HG02798 (cell line): ENCODE measurements around the gene DYNC1LI1.

Experiments used
- ATAC-seq: cut with Tn5 transposase; IDR thresholded peaks from one replicate; pipeline ENCODE4 v1.9.1; 2021; ENCODE audit warnings: mild to moderate bottlenecking; ENCODE audit not compliant: unreplicated experiment, poor library complexity

The DYNC1LI1 gene

GRCh38 chr3:32570421-32571191 lies at the start of gene DYNC1LI1:
TSS of gene DYNC1LI1 (minus strand) at chr3:32570858. CDS start at chr3:32570770, 88 bp downstream.
- ATAC-seq, result peak; percentile 88

DNA sequence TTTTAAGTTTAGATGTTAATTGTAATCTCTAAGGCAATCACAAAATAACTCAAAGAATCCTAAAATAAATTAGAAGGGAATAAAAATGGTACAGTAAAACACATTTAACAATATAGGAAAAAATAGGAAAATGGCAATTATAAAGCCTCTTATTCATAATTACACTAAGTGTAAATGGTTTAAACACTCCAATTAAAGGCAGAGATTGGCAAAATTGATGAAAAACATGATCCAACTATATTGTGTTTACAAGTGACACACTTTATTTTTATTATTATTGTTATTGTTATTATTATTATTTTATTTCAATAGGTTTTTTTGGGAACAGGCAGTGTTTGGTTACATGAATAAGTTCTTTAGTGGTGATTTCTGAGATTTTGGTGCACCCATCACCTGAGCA lies 48.7 kb upstream of the DYNC1LI1 start:
- no peak for ATAC-seq

DNA sequence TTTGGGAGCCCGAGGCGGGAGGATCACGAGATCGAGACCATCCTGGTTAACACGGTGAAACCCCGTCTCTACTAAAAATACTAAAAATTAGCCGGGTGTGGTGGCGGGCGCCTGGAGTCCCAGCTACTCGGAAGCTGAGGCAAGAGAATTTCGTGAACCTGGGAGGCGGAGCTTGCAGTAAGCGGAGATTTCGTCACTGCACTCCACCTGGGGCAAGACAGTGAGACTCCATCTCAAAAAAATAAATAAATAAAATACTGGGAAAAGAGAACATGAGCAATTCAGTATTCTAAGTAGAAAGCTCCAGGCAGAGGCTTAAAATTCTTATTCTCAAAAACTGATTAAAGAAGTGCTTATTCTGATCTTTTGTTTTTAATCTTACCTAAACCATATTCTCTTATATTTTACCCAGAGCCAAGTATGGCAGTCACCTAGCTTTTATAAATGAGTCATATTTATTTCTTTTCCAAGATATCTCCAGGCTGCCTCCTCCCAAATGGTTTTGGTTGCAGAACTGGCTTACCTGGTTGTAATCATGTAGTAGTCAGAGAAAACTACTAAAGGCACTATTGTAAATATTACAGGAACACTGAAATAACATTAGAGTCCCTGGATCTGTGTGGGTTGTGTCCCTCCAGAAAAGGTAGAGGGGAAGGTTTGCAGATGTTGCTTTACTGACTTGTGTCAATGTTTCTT lies 45.8 kb upstream of the DYNC1LI1 start:
- ATAC-seq, result no peak

GRCh38 chr3:32614956-32615355 lies 44.3 kb upstream of the DYNC1LI1 start:
- no peak for ATAC-seq

DNA sequence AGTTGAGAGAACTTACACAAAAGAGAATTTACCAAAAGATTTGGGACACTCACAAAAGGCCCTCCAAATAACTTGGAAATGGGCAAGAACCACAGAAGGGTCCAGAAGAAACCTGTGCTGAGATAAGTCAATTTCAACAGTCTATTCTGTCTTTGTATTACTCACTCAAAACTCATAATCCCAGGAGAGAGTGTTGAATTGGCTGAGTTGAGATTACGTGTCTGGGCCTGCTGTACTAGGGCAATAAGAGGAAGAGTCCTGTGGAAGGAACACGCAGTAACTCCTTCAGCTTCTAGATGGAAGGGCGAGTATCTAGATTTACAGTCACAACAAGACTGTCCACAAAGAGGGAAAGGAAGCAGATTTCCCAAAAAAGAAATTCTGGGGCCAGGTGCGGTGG lies 42.5 kb upstream of the DYNC1LI1 start:
- ATAC-seq, result no peak

- no peak for ATAC-seq
Measured at GRCh38 chr3:32612547-32612946, 41.9 kb upstream of the DYNC1LI1 start.

- no peak for ATAC-seq
Measured at GRCh38 chr3:32607522-32607921, 36.9 kb upstream of the DYNC1LI1 start.

GRCh38 chr3:32606960-32607359 lies 36.3 kb upstream of the DYNC1LI1 start:
- no peak for ATAC-seq

- no peak for ATAC-seq
Measured at GRCh38 chr3:32606277-32606676, 35.6 kb upstream of the DYNC1LI1 start.

DNA sequence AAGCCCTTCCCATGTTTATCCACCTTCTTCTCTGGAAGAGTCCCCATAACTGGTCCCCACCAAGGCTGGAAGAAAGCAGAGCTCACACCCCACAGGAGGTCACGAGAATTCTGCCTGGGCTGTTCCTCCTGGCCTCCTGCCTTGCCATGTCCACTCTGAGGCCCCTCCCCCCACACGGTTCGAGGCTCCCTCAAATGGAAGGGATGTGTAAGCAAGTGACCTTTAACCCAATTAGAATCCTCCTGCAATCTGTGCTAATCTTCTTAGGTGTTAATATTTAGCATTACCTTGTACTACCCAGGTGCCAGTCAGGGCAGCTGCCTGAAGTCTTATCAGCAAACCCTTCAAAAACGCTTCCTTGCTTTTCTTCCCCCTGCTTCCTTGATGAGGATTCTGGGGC lies 32.4 kb upstream of the DYNC1LI1 start:
- ATAC-seq, result no peak

DNA sequence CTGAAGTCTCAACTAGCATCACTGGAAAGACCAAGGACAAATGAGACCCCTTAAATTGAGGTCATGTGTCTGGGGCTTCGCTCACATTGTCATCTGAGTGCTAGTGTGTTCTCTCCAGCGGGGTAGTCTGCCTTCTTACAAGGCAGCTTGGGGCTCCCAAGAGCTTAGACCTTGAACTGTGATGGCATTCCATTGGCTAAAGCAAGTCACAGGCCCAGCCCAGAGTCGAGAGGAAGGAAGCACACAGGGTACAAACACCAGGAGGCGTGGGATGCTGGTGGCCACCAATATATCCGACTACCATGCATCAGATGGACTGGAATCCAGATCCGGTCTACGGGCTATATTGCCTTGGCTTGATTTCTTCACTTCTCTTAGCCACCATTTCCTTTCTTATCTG lies 31.5 kb upstream of the DYNC1LI1 start:
- no peak for ATAC-seq

- no peak for ATAC-seq
Measured at GRCh38 chr3:32601722-32602121, 31.1 kb upstream of the DYNC1LI1 start.

DNA sequence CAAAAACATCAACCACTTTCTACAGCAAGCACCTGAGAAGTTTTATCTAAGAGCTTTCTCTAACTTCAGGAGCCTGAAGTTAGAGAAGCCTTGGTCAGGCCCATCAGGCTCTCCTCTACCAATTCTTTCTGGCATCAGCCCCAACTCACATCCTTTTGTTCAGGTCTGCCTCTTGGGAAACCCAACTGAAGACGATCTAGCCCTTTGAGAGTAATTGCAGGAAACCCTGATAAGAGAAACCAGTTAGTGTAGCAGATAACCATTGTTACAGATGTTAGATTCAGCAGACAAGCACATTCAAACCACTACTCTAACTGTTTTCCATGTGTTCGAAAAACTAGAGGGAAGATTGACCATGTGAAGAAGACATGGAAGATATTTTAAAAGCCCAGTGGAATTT lies 27.0 kb upstream of the DYNC1LI1 start:
- ATAC-seq, result no peak

DNA sequence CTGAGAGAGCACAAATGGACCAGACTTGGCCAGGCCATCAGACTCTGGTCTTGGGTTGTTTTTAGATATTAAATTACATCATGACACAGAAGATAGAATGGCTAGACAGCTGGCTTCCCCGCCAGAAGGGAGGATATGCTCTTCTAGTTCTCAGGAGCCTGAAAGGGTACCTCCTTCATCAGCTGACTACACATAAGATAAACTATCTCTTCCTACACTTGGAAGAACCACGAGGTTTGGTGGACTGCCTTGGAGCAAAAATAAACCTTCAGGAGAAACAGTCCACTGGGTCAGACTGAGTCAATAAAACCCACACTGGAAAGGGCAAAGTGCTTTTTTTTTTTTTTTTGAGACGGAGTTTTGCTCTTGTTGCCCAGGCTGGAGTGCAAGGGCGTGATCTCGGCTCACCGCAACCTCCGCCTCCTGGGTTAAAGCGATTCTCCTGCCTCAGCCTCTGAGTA lies 26.3 kb upstream of the DYNC1LI1 start:
- ATAC-seq, result no peak

- no peak for ATAC-seq
Measured at GRCh38 chr3:32596282-32596908, 25.7 kb upstream of the DYNC1LI1 start.

- no peak for ATAC-seq
Measured at GRCh38 chr3:32595323-32595722, 24.7 kb upstream of the DYNC1LI1 start.

DNA sequence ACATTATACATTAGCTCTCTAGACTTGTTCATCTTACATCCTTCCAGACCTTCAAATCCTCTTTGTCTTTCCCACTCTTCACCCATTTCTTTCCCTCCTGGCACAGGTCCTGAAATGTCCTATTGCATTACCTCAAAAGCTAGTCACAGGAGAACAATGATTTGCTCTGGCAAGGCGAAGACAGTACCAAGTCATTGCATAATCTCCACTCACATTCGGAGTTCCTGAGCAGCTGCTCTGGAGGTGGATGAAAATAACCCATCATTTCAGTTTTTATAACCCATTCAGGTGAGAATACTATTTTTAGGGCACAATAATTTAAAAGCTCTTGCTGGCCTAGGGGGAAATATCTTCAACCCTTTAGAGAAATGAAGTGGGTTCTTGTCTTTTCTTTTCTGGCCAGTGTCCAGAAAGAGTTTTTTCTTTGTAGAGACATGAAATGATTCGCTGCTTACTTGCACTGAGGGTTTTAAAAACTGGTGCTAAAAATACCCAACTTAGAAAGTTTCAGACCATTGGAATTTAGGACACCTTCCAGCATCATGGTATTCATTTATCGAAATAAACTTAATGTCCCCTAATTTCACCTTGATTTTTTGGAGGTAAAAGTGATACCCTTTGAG lies 23.4 kb upstream of the DYNC1LI1 start:
- ATAC-seq, result no peak

- ATAC-seq, result no peak
Measured at GRCh38 chr3:32592696-32593353, 22.2 kb upstream of the DYNC1LI1 start.

DNA sequence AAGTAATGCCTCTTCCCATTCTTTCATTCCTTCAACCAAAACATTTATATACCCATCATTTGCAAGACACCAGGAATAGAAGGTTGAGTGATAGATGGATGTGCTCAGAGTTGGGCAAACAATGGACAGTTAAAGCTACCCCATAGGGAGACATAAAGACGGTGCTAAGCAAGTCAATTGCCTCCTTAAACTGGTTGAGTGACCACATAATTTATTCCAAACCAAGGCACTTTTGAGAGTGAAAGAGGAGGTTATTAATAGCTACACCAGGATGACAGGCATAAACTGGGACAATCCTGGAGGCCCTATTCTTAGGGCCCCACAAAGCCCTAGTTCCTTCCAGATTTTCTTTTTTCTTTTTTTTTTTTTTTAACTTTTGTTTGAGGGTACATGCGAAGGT lies 21.4 kb upstream of the DYNC1LI1 start:
- no peak for ATAC-seq

DNA sequence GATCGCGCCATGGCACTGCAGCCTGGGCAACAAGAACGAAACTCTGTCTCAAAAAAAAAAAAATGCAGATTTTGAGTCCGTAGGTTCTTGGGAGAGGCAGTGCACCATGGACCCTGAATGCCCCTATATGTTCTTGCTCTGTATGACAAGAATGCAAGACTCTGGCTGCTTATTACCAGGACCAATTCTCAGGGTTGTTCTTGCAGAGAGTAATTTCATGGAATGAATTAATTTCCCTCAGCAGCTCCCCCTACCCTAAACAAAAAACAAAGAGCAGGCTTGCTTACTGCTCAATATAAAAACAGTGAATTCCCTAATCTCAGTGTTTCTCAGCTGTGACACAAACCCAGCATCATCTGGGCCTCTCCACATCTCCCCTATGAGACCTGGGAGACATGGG lies 20.5 kb upstream of the DYNC1LI1 start:
- no peak for ATAC-seq
